HG03457 (cell line): ENCODE results near the gene TIGIT.
"Not testable (repeated sequence)": the region's sequence is repeated elsewhere in the genome, so short reads cannot be mapped to it uniquely, and the experiment has no call there.

Experiments used
- ATAC-seq: cut with Tn5 transposase; IDR thresholded peaks from one replicate; pipeline ENCODE4 v1.9.1; 2021; ENCODE audit warnings: moderate number of reproducible peaks; ENCODE audit not compliant: unreplicated experiment

Gene TIGIT

GRCh38 chr3:114293838-114294535 lies at the start of gene TIGIT:
TIGIT (plus strand) TSS chr3:114294028; CDS start chr3:114294062, 34 bp downstream.
- no peak for ATAC-seq

GRCh38 chr3:114252954-114253353 lies 40.9 kb upstream of the TIGIT start:
- no peak for ATAC-seq

GRCh38 chr3:114253505-114253904 lies 40.3 kb upstream of the TIGIT start:
- no peak for ATAC-seq

- no peak for ATAC-seq
Observed at GRCh38 chr3:114259566-114259965, 34.3 kb upstream of the TIGIT start.

GRCh38 chr3:114260152-114260551 lies 33.7 kb upstream of the TIGIT start:
- no peak for ATAC-seq

GRCh38 chr3:114270019-114270418 lies 23.8 kb upstream of the TIGIT start:
- no peak for ATAC-seq

- ATAC-seq = no peak
Observed at GRCh38 chr3:114272271-114272670, 21.6 kb upstream of the TIGIT start.

- no peak for ATAC-seq
Observed at GRCh38 chr3:114274929-114275328, 18.9 kb upstream of the TIGIT start.

GRCh38 chr3:114276856-114277255 lies 17.0 kb upstream of the TIGIT start:
- ATAC-seq = not testable (repeated sequence)

- ATAC-seq = no peak
Observed at GRCh38 chr3:114284644-114285043, 9.2 kb upstream of the TIGIT start.

GRCh38 chr3:114285648-114286230 lies 8.1 kb upstream of the TIGIT start:
- ATAC-seq = no peak

GRCh38 chr3:114286266-114286665 lies 7.6 kb upstream of the TIGIT start:
- ATAC-seq = no peak

GRCh38 chr3:114290911-114291901 lies 2.6 kb upstream of the TIGIT start:
- ATAC-seq = peak; percentile 86

GRCh38 chr3:114294940-114295480 lies 1.2 kb downstream of the TIGIT start:
- no peak for ATAC-seq

GRCh38 chr3:114295946-114296345 lies 2.1 kb downstream of the TIGIT start:
- no peak for ATAC-seq

- no peak for ATAC-seq
Observed at GRCh38 chr3:114299421-114299820, 5.6 kb downstream of the TIGIT start.

GRCh38 chr3:114299941-114300624 lies 6.3 kb downstream of the TIGIT start:
- no peak for ATAC-seq

GRCh38 chr3:114307222-114307830 lies 13.5 kb downstream of the TIGIT start:
- peak; percentile 35 for ATAC-seq

GRCh38 chr3:114307832-114308231 lies 14.0 kb downstream of the TIGIT start:
- no peak for ATAC-seq

GRCh38 chr3:114308377-114308776 lies 14.5 kb downstream of the TIGIT start:
- no peak for ATAC-seq
